Activated CD4-positive, alpha-beta T cell treated with anti-CD3 and anti-CD28 coated beads, Interleukin-2, Interleukin-6, amounts not matched to agents 100 ng/mL and 50 ng/mL, durations not matched to agents 16 hours and 8 hours (primary cell): ENCODE measurements around the gene FCHSD2.
"Not testable (repeated sequence)": the region's sequence is repeated elsewhere in the genome, so short reads cannot be mapped to it uniquely, and the experiment has no call there.

Experiments used
- DNase-seq: peaks from one replicate; pipeline ENCODE4 v3.0.0-alpha.2; 2020

The FCHSD2 gene

GRCh38 chr11:73116636-73117035, 25.5 kb downstream of the FCHSD2 start:
- no peak for DNase-seq

GRCh38 chr11:73114835-73115220, 27.3 kb downstream of the FCHSD2 start:
- no peak for DNase-seq

GRCh38 chr11:73114110-73114834, 27.8 kb downstream of the FCHSD2 start:
- DNase-seq: no peak

- DNase-seq: no peak
These were observed 28.7 kb downstream of the FCHSD2 start for GRCh38 chr11:73113426-73113825.

- no peak for DNase-seq
These were observed 34.5 kb downstream of the FCHSD2 start for GRCh38 chr11:73107597-73107996.

- DNase-seq: no peak
These were observed 35.8 kb downstream of the FCHSD2 start for GRCh38 chr11:73106347-73106746.

GRCh38 chr11:73100578-73100977, 41.5 kb downstream of the FCHSD2 start:
- no peak for DNase-seq

- no peak for DNase-seq
These were observed 42.4 kb downstream of the FCHSD2 start for GRCh38 chr11:73099512-73100266.

- no peak for DNase-seq
These were observed 46.5 kb downstream of the FCHSD2 start for GRCh38 chr11:73095613-73096012.

GRCh38 chr11:73091521-73092305, 50.4 kb downstream of the FCHSD2 start:
- no peak for DNase-seq

GRCh38 chr11:73087730-73088129, 54.4 kb downstream of the FCHSD2 start:
- DNase-seq: no peak

GRCh38 chr11:73085189-73085875, 56.8 kb downstream of the FCHSD2 start:
- DNase-seq: no peak

- DNase-seq: no peak
These were observed 63.5 kb downstream of the FCHSD2 start for GRCh38 chr11:73078631-73079030.

- DNase-seq: no peak
These were observed 64.7 kb downstream of the FCHSD2 start for GRCh38 chr11:73077454-73077853.

GRCh38 chr11:73074319-73074718, 67.8 kb downstream of the FCHSD2 start:
- no peak for DNase-seq

GRCh38 chr11:73072935-73073481, 69.1 kb downstream of the FCHSD2 start:
- peak; percentile 53 for DNase-seq

GRCh38 chr11:73070653-73071052, 71.5 kb downstream of the FCHSD2 start:
- DNase-seq: no peak

- not testable (repeated sequence) for DNase-seq
These were observed 80.2 kb downstream of the FCHSD2 start for GRCh38 chr11:73061857-73062424.

- DNase-seq: not testable (repeated sequence)
These were observed 80.7 kb downstream of the FCHSD2 start for GRCh38 chr11:73061434-73061833.

GRCh38 chr11:73059915-73060314, 82.2 kb downstream of the FCHSD2 start:
- no peak for DNase-seq

GRCh38 chr11:73058989-73059674, 83.0 kb downstream of the FCHSD2 start:
- no peak for DNase-seq
